A549 (cell line): Measurements from ENCODE around the gene ADGRB2. TPM values are rescaled to one million over a fixed set of nuclear protein-coding genes. Genes with fewer than 3 reads are reported as not detected.
A peak's percentile ranks its signal among the peaks of the same experiment; 100 is the strongest.

ENCODE experiments used
- ATAC-seq, 2 experiments: fragments of 200-7000 bp in 1 of 2; fragments of >200 bp in 1 of 2; cut with Nextera tagmentation in 1 of 2; cut with Tn5 transposase in 1 of 2; 3 replicates each; pipeline versions ENCODE4 v1.8.0 to v1.9.1; 2018 to 2020; ENCODE audit warnings: mild to moderate bottlenecking in 1 of 2, moderate library complexity in 1 of 2
- CTCF ChIA-PET: fragments of 300-600 bp; sonication (Branson Sonifier 250); formaldehyde crosslinking; extraction: SDS; loops from one replicate; lab custom pipeline; 2021; ENCODE audit warnings: antibody characterized with exemption, inconsistent platforms; lab: Yijun Ruan, JAX
- POLR2A ChIA-PET: fragments of 350-600 bp; formaldehyde crosslinking; extraction: SDS; loops from one replicate; lab custom pipeline; 2021; ENCODE audit warnings: antibody characterized with exemption, inconsistent platforms; lab: Yijun Ruan, JAX
- DNase-seq, 2 experiments: peaks; one replicate each; pipeline versions ENCODE4 v3.0.0 to v3.0.0-alpha.2; 2011 to 2016; ENCODE audit warnings: low read depth in 1 of 2, low spot score in 1 of 2
- FAIRE-seq: peaks from 2 replicates; lab custom pipeline; 2011; peaks lifted over from hg19 to GRCh38; lab: Jason Lieb, UNC
- H3K27ac ChIP-seq, 2 experiments: fragments of >200 bp; sonication (Bioruptor Twin); formaldehyde crosslinking; 3 replicates each; pipeline ENCODE4 v1.5.1; 2016 to 2017
- H3K4me1 ChIP-seq: fragments of >200 bp; sonication (Bioruptor Twin); formaldehyde crosslinking; 3 replicates; pipeline ENCODE4 v1.6.1; 2016
- H3K4me2 ChIP-seq: fragments of >200 bp; sonication (Bioruptor Twin); formaldehyde crosslinking; 3 replicates; pipeline ENCODE4 v1.6.1; 2016
- H3K4me3 ChIP-seq: fragments of >200 bp; sonication (Bioruptor Twin); formaldehyde crosslinking; 3 replicates; pipeline ENCODE4 v1.5.1; 2016
- H3K9me3 ChIP-seq: fragments of >200 bp; sonication (Bioruptor Twin); formaldehyde crosslinking; 3 replicates; pipeline ENCODE4 v1.6.1; 2016
- CEBPB ChIP-seq, 2 experiments: fragments of >200 bp in 1 of 2; sonication (Bioruptor Twin) in 1 of 2; formaldehyde crosslinking in 1 of 2; IDR thresholded peaks; 2 replicates each; pipeline ENCODE4 v1.6.1; 2012 to 2016
- CHD2 ChIP-seq: fragments of 150-350 bp; IDR thresholded peaks from 2 replicates; pipeline ENCODE4 v1.6.1; 2014; ENCODE audit warnings: low read length; ENCODE audit not compliant: partially characterized antibody
- EHMT2 ChIP-seq: fragments of 200-600 bp; sonication (generic); IDR thresholded peaks from 2 replicates; pipeline ENCODE4 v1.6.1; 2016; ENCODE audit warnings: antibody characterized with exemption, low read depth, mild to moderate bottlenecking, moderate library complexity
- EP300 ChIP-seq, 2 experiments: fragments of >200 bp; sonication (Bioruptor Twin); formaldehyde crosslinking; IDR thresholded peaks; 2 replicates in 1 of 2; 3 replicates in 1 of 2; pipeline ENCODE4 v1.6.1; 2016 to 2017
- FOSL2 ChIP-seq, 2 experiments: fragments of 450-650 bp in 1 of 2; fragments of >200 bp in 1 of 2; sonication (Bioruptor Twin) in 1 of 2; formaldehyde crosslinking; IDR thresholded peaks; 2 replicates each; pipeline versions ENCODE4 v1.5.0 to v1.6.1; 2016 to 2020; ENCODE audit warnings: mild to moderate bottlenecking in 1 of 2, moderate library complexity in 1 of 2
- HEYL ChIP-seq: fragments of 250-450 bp; sonication (Bioruptor Pico); IDR thresholded peaks from 2 replicates; pipeline ENCODE4 v1.8.0; 2021; ENCODE audit warnings: mild to moderate bottlenecking, moderate library complexity
- HOXB13 ChIP-seq: fragments of 250-450 bp; sonication (Bioruptor Pico); IDR thresholded peaks from 2 replicates; pipeline ENCODE4 v1.5.0; 2020; ENCODE audit warnings: low read depth, mild to moderate bottlenecking, moderate library complexity
- JUN ChIP-seq, 2 experiments: fragments of >200 bp; sonication (Bioruptor Twin); formaldehyde crosslinking; IDR thresholded peaks; 2 replicates in 1 of 2; 3 replicates in 1 of 2; pipeline ENCODE4 v1.6.1; 2016 to 2017
- JUNB ChIP-seq: fragments of >200 bp; sonication (Bioruptor Twin); formaldehyde crosslinking; IDR thresholded peaks from 2 replicates; pipeline ENCODE4 v1.6.1; 2016
- KDM1A ChIP-seq: fragments of 200-600 bp; sonication (generic); IDR thresholded peaks from 2 replicates; pipeline ENCODE4 v1.6.1; 2016; ENCODE audit warnings: low read depth, mild to moderate bottlenecking
- MAZ ChIP-seq: fragments of 150-350 bp; IDR thresholded peaks from 2 replicates; pipeline ENCODE4 v1.6.1; 2014; ENCODE audit warnings: antibody characterized with exemption, low read depth, low read length, borderline replicate concordance
- RARB ChIP-seq: fragments of 250-450 bp; sonication (Bioruptor Pico); IDR thresholded peaks from 2 replicates; pipeline ENCODE4 v1.8.0; 2021; ENCODE audit warnings: mild to moderate bottlenecking, moderate library complexity
- RFX5 ChIP-seq: fragments of 450-650 bp; IDR thresholded peaks from 2 replicates; pipeline ENCODE4 v1.7.1; 2014; ENCODE audit warnings: antibody characterized with exemption, mild to moderate bottlenecking, moderate library complexity
- TFCP2L1 ChIP-seq: fragments of 250-450 bp; sonication (Bioruptor Pico); IDR thresholded peaks from 2 replicates; pipeline ENCODE4 v1.5.0; 2021; ENCODE audit warnings: mild to moderate bottlenecking
- ZC3H11A ChIP-seq: fragments of 450-650 bp; IDR thresholded peaks from 2 replicates; pipeline ENCODE4 v1.6.1; 2014; ENCODE audit warnings: antibody characterized with exemption, mild to moderate bottlenecking
- WGBS: methylation state at CpG from one replicate; pipeline ENCODE4 v1.1.6; 2017; ENCODE audit errors: missing lambda C conversion rate; 5-methylcytosine and 5-hydroxymethylcytosine counted together
- polyA plus RNA-seq, 4 experiments: library from polyadenylated mRNA; depleted of rRNA in 3 of 4; stranded (reverse); fragments of >200 nt; fragmentation: RNase III in 1 of 4; extraction: RNeasy Plus Mini Kit Qiagen cat#74134 plus additional on column Dnase treatment in 1 of 4; gene quantifications; 2 replicates in 3 of 4; 3 replicates in 1 of 4; pipeline ENCODE4 v1.2.3, GENCODE V29; 2011 to 2017
- TF ChIP-seq, protein P1 (sequence below): IDR thresholded peaks from 2 replicates; pipeline ENCODE4 v1.6.1; 2012; ENCODE audit warnings: low read depth, borderline replicate concordance
- TF ChIP-seq, protein P2 (sequence below): fragments of 250-450 bp; sonication (Bioruptor Pico); IDR thresholded peaks from 2 replicates; pipeline ENCODE4 v1.5.0; 2020; ENCODE audit warnings: low read depth, mild to moderate bottlenecking, moderate library complexity
- TF ChIP-seq, protein P3 (sequence below): IDR thresholded peaks from 2 replicates; pipeline ENCODE4 v1.6.1; 2012
- TF ChIP-seq, protein P4 (sequence below): fragments of 150-350 bp; IDR thresholded peaks from 2 replicates; pipeline ENCODE4 v1.6.1; 2014; ENCODE audit warnings: low read depth, mild to moderate bottlenecking, low read length
- TF ChIP-seq, protein P5 (sequence below): IDR thresholded peaks from 2 replicates; pipeline ENCODE4 v1.6.1; 2012

Gene ADGRB2
- polyA plus RNA-seq, 2 of the 4 experiments (the other 2 are of a cell fraction): 2.3 to 6.6 TPM

DNA sequence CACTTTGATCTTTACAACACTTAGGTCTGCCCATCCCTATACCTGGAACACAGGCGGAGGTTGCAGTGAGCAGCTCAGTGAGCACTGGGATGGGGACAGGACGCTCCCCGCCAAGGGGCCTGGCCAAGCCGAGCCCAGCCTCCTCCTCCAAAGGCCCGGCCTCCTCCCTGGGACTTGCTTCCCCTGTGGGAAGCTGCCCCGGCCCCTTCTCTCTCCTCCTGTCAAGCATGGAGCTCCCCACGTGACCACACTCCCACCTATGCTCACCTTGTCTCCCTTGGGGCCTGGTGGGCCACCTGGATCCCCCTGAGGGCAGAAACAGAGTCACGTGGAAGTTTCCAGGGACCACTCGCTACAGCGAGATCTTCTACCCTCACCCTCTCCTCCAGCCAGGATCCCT is 73.2 kb downstream of the ADGRB2 start:
- CTCF ChIA-PET: interaction anchor here (1.3 to 6.3 kb wide), 6 partner anchors 10 to 26 kb away, joined by 4 to 40 read pairs (median 6); no protein-coding TSS in a partner anchor
- no peak overlapping the region for H3K4me3 ChIP-seq
- WGBS: 95% methylated on average over 8 of the region's 10 CpGs
- ATAC-seq: no peak
- peaks cover 67% of the 10 kb centered on the region for H3K4me1 ChIP-seq
- TF ChIP-seq CEBPB (IDR thresholded peaks at IDR 0.05): no peak
- TF ChIP-seq, protein P1, sequence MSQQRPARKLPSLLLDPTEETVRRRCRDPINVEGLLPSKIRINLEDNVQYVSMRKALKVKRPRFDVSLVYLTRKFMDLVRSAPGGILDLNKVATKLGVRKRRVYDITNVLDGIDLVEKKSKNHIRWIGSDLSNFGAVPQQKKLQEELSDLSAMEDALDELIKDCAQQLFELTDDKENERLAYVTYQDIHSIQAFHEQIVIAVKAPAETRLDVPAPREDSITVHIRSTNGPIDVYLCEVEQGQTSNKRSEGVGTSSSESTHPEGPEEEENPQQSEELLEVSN: no peak
- TF ChIP-seq EHMT2: no peak
- no peak for TF ChIP-seq KDM1A
- no peak for TF ChIP-seq TFCP2L1 (CRISPR knock-in tag)
- TF ChIP-seq MAZ: no peak
- TF ChIP-seq, protein P2, sequence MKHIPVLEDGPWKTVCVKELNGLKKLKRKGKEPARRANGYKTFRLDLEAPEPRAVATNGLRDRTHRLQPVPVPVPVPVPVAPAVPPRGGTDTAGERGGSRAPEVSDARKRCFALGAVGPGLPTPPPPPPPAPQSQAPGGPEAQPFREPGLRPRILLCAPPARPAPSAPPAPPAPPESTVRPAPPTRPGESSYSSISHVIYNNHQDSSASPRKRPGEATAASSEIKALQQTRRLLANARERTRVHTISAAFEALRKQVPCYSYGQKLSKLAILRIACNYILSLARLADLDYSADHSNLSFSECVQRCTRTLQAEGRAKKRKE (CRISPR knock-in tag): no peak
- TF ChIP-seq HOXB13: no peak
- no peak for TF ChIP-seq RFX5
- TF ChIP-seq JUNB: no peak
- no peak for TF ChIP-seq RARB (CRISPR knock-in tag)
- TF ChIP-seq HEYL: no peak
- TF ChIP-seq FOSL2 (IDR thresholded peaks at IDR 0.05): no peak
- no peak for TF ChIP-seq FOSL2 (CRISPR knock-in tag; IDR thresholded peaks at IDR 0.05)
- TF ChIP-seq, all 56 proteins: peak for 0
- FAIRE-seq (no peak), DNase-seq (no peak)
- H3K9me3 ChIP-seq: no peaks in the 10 kb centered on the region
- peak overlapping the region; percentile 68 to 95 for H3K27ac ChIP-seq
- POLR2A ChIA-PET: interaction anchor here (0.6 to 2.0 kb wide), 2 partner anchors 10 to 25 kb away, joined by 3 to 11 read pairs; no protein-coding TSS in a partner anchor
- no peak overlapping the region for H3K4me2 ChIP-seq

DNA sequence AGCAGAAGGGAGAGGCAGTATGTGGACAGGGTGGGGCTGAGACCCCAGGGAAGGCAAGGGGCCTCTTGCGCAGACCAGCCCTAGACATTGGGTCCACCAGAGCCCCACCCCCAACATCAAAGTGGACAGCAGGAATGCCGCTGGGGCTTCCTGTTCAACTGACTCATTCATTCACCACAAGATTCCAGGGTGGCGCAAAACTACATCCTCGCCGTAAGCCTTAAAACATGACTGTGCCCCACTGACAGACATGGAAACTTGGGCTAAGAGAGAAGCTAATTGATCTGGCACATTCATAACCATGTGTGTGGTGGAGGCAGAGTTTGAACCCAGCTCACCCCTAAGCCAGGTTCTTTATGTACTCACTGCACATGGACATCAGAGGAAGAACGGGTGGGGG is 74.3 kb downstream of the ADGRB2 start:
- peak; percentile 57 to 66; a peak in 4 of 6 replicates for ATAC-seq
- peak overlapping the region; percentile 62 for H3K4me2 ChIP-seq
- FAIRE-seq: no peak
- ChIA-PET CTCF (interaction anchor here (0.6 to 6.3 kb wide), 8 partner anchors 11 to 362 kb away, joined by 3 to 40 read pairs (median 6); no protein-coding TSS in a partner anchor), POLR2A (interaction anchor here (1.1 to 2.0 kb wide), 3 partner anchors 11 to 26 kb away, joined by 3 to 11 read pairs (median 5); no protein-coding TSS in a partner anchor)
- no peaks in the 10 kb centered on the region for H3K9me3 ChIP-seq
- peaks cover 61% of the 10 kb centered on the region for H3K4me1 ChIP-seq
- 41% methylated on average over 6 of the region's 6 CpGs for WGBS
- H3K4me3 ChIP-seq: no peak overlapping the region
- DNase-seq: peak; percentile 47 to 64
- H3K27ac ChIP-seq: peak overlapping the region; percentile 68 to 95
- 0 out of 2 replicates have a peak, but pooled peaks have one; percentile 13 for TF ChIP-seq FOSL2 (IDR thresholded peaks at IDR 0.05)
- TF ChIP-seq FOSL2 (CRISPR knock-in tag; IDR thresholded peaks at IDR 0.05): peak; percentile 62
- 0 out of 5 replicates have a peak, but pooled peaks of 1 of the 2 experiments have one; percentile 24 for TF ChIP-seq JUN (IDR thresholded peaks at IDR 0.05)
- TF ChIP-seq CHD2: no peak
- TF ChIP-seq, protein P3, sequence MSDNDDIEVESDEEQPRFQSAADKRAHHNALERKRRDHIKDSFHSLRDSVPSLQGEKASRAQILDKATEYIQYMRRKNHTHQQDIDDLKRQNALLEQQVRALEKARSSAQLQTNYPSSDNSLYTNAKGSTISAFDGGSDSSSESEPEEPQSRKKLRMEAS: peak; percentile 28; the same call in 1 of the 2 replicates
- no peak for TF ChIP-seq EP300 (IDR thresholded peaks at IDR 0.05)

DNA sequence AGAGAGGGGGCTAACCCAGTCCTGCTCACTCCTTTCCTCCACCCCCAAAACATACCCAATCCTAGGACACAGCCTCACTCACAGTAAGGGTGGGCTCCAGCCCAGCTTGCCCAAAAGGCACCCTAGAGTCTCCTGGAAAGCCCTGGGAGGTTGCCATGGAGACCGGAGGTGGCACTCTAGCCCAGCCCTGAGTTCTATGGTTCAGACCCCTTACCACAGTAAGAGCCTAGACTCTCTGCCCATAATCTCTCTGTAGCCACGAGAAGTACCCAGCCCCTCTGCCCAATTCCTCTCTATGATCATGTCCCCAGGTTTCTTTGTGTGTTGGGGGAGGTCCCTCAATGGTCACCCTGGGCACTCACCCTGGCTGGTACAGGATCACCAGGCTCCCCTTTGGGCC is 74.8 kb downstream of the ADGRB2 start:
- peaks cover 58% of the 10 kb centered on the region for H3K4me1 ChIP-seq
- peak overlapping the region; percentile 68 to 95 for H3K27ac ChIP-seq
- no CpG with 5 or more reads among the region's 2 CpGs for WGBS
- FAIRE-seq: no peak
- H3K4me2 ChIP-seq: peak overlapping the region; percentile 62
- ChIA-PET POLR2A (interaction anchor here (1.1 to 2.0 kb wide), 3 partner anchors 12 to 26 kb away, joined by 3 to 11 read pairs (median 5); no protein-coding TSS in a partner anchor), CTCF (interaction anchor here (0.6 to 6.3 kb wide), 6 partner anchors 10 to 363 kb away, joined by 3 to 40 read pairs (median 5); no protein-coding TSS in a partner anchor)
- no peaks in the 10 kb centered on the region for H3K9me3 ChIP-seq
- no peak overlapping the region for H3K4me3 ChIP-seq
- ATAC-seq: peak in 1 of 2 experiments; percentile 7; a peak in 1 of 6 replicates
- no peak for DNase-seq
- TF ChIP-seq, protein P4, sequence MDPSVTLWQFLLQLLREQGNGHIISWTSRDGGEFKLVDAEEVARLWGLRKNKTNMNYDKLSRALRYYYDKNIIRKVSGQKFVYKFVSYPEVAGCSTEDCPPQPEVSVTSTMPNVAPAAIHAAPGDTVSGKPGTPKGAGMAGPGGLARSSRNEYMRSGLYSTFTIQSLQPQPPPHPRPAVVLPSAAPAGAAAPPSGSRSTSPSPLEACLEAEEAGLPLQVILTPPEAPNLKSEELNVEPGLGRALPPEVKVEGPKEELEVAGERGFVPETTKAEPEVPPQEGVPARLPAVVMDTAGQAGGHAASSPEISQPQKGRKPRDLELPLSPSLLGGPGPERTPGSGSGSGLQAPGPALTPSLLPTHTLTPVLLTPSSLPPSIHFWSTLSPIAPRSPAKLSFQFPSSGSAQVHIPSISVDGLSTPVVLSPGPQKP: no peak
- TF ChIP-seq MAZ: no peak
- TF ChIP-seq RARB (CRISPR knock-in tag): no peak
- no peak for TF ChIP-seq ZC3H11A
- TF ChIP-seq, protein P5, sequence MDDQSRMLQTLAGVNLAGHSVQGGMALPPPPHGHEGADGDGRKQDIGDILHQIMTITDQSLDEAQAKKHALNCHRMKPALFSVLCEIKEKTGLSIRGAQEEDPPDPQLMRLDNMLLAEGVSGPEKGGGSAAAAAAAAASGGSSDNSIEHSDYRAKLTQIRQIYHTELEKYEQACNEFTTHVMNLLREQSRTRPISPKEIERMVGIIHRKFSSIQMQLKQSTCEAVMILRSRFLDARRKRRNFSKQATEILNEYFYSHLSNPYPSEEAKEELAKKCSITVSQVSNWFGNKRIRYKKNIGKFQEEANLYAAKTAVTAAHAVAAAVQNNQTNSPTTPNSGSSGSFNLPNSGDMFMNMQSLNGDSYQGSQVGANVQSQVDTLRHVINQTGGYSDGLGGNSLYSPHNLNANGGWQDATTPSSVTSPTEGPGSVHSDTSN: no peak
- TF ChIP-seq HEYL: no peak
- TF ChIP-seq, all 56 proteins: peak for 0
